DND-41 (cell line): ENCODE results near the gene ZNF786.

ENCODE experiments used
- EZH2 ChIP-seq: IDR thresholded peaks from 3 replicates; pipeline ENCODE4 v1.6.1; 2012; ENCODE audit warnings: borderline replicate concordance, low read depth, mild to moderate bottlenecking, moderate library complexity, low read length, inconsistent platforms; ENCODE audit not compliant: severe bottlenecking
- TF ChIP-seq, protein P1 (sequence below): IDR thresholded peaks from 2 replicates; pipeline ENCODE4 v1.5.1; 2012; ENCODE audit warnings: borderline replicate concordance, low read length, moderate library complexity, mild to moderate bottlenecking; ENCODE audit not compliant: poor library complexity, severe bottlenecking; ENCODE audit errors: extremely low read depth

DNA sequence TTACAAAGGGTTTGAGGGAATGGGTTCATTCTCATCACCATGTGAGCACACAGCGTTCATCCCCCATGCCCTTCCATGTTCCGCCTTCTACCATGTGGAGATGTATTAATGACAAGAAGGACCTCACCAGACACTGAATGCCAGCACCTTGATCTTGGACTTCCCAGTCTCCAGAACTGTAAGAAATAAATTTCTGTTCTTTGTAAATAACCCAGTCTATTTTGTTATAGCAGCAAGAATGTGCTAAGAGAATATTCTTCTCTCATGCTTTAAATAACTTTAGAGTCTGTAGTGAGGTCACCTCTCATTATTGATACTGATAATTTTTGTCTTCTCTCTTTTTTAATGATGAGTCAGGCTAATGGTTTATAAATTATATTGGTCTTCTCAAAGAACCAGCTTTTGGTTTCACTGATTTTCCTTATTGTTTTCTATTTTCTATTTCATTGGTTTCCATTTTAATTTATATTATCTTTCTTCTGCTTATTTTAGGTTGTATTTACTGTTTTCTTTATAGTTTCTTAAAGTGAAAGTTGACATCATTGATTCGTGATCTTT lies 59.1 kb downstream of the ZNF786 start:
- TF ChIP-seq, protein P1, sequence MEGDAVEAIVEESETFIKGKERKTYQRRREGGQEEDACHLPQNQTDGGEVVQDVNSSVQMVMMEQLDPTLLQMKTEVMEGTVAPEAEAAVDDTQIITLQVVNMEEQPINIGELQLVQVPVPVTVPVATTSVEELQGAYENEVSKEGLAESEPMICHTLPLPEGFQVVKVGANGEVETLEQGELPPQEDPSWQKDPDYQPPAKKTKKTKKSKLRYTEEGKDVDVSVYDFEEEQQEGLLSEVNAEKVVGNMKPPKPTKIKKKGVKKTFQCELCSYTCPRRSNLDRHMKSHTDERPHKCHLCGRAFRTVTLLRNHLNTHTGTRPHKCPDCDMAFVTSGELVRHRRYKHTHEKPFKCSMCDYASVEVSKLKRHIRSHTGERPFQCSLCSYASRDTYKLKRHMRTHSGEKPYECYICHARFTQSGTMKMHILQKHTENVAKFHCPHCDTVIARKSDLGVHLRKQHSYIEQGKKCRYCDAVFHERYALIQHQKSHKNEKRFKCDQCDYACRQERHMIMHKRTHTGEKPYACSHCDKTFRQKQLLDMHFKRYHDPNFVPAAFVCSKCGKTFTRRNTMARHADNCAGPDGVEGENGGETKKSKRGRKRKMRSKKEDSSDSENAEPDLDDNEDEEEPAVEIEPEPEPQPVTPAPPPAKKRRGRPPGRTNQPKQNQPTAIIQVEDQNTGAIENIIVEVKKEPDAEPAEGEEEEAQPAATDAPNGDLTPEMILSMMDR = no peak
- TF ChIP-seq EZH2 = no peak
